OCI-LY3 (cell line): Measurements from ENCODE around the gene HDAC7.

Experiments
- H2AFZ ChIP-seq: fragments of 200-600, 300-600 bp; shearing (Covaris generic); 2 replicates; pipeline ENCODE4 v1.6.0; 2014; ENCODE audit warnings: antibody characterized with exemption, low read depth, low read length
- H3K27ac ChIP-seq: fragments of 200-600, 300-600 bp; sonication (generic); 2 replicates; pipeline ENCODE4 v1.5.1; 2014; ENCODE audit warnings: mild to moderate bottlenecking, low read length, moderate library complexity, mixed read lengths
- H3K27me3 ChIP-seq: fragments of 200-600, 300-600 bp; sonication (generic); 2 replicates; pipeline ENCODE4 v1.6.1; 2014; ENCODE audit warnings: low read depth, low read length, mixed read lengths
- H3K36me3 ChIP-seq: fragments of 200-600, 300-600 bp; sonication (generic); replicated peaks from 2 replicates; pipeline ENCODE3; 2014; ENCODE audit warnings: low read depth, low read length, mixed read lengths
- H3K4me1 ChIP-seq: fragments of 300-600, 200-600 bp; sonication (generic); 2 replicates; pipeline ENCODE4 v1.6.1; 2014; ENCODE audit warnings: low read length, mixed read lengths
- H3K4me2 ChIP-seq: fragments of 200-600, 300-600 bp; sonication (generic); 2 replicates; pipeline ENCODE4 v1.6.1; 2014; ENCODE audit warnings: low read length, mixed read lengths
- H3K4me3 ChIP-seq: fragments of 300-600, 200-600 bp; sonication (generic); 2 replicates; pipeline ENCODE4 v1.5.1; 2014; ENCODE audit warnings: antibody characterized with exemption, mild to moderate bottlenecking, low read length, moderate library complexity
- H3K79me2 ChIP-seq: fragments of 300-600, 200-600 bp; shearing (Covaris generic); 2 replicates; pipeline ENCODE4 v1.6.1; 2014; ENCODE audit warnings: mild to moderate bottlenecking, low read length, mixed read lengths
- H3K9ac ChIP-seq: fragments of 300-600, 200-600 bp; shearing (Covaris generic); 2 replicates; pipeline ENCODE4 v1.6.0; 2014; ENCODE audit warnings: mild to moderate bottlenecking, low read length, moderate library complexity
- H3K9me3 ChIP-seq: fragments of 200-600, 300-600 bp; shearing (Covaris generic); 2 replicates; pipeline ENCODE4 v1.6.1; 2014; ENCODE audit warnings: low read length, mixed read lengths; ENCODE audit not compliant: insufficient read depth
- H4K20me1 ChIP-seq: fragments of 200-600, 300-600 bp; sonication (generic); 2 replicates; pipeline ENCODE4 v1.6.1; 2016; ENCODE audit warnings: low read length, mixed read lengths; ENCODE audit not compliant: insufficient read depth
- CTCF ChIP-seq: fragments of 200-600, 300-600 bp; sonication (generic); IDR thresholded peaks from 2 replicates; pipeline ENCODE4 v1.5.1; 2014; ENCODE audit warnings: antibody characterized with exemption, low read length, low read depth
- EZH2phosphoT487 ChIP-seq: fragments of 200-600 bp; shearing (Covaris generic); IDR thresholded peaks from 2 replicates; pipeline ENCODE4 v1.6.1; 2018; ENCODE audit warnings: antibody characterized with exemption, mixed run types, low read depth

Gene HDAC7

GRCh38 chr12:47819896-47820630 lies at the start of gene HDAC7:
HDAC7 (minus strand) TSS chr12:47819903; CDS start chr12:47819785, 118 bp downstream.
- Histone ChIP-seq H3K27ac (peak within 1 kb of the TSS; percentile 69), H2AFZ (no peak within 1 kb of the TSS)
- no peak for TF ChIP-seq CTCF
- TF ChIP-seq EZH2phosphoT487: no peak

GRCh38 chr12:47868552-47869031 lies 48.9 kb upstream of the HDAC7 start:
- Histone ChIP-seq H3K4me3 (peak overlapping the region; percentile 16; the same call in 1 of the 2 replicates), H3K9ac (no peak overlapping the region), H4K20me1 (no peaks in the 10 kb centered on the region), H2AFZ (0 out of 2 replicates have a peak overlapping the region, but pooled peaks have one; percentile 0), H3K79me2 (no peaks in the 10 kb centered on the region), H3K9me3 (no peaks in the 10 kb centered on the region), H3K36me3 (no peaks in the 10 kb centered on the region), H3K4me1 (peaks cover 23% of the 10 kb centered on the region), H3K4me2 (peak overlapping the region; percentile 52), H3K27me3 (peaks cover 12% of the 10 kb centered on the region; the same call in 1 of the 2 replicates), H3K27ac (no peak overlapping the region)
- TF ChIP-seq EZH2phosphoT487 (no peak), CTCF (no peak)

More at GRCh38 chr12:47819896-47820630, at the start of gene HDAC7:
- Histone ChIP-seq H3K4me1 (peaks cover 59% of the 10 kb centered on the region), H3K27me3 (no peaks in the 10 kb centered on the region), H3K4me3 (peak within 1 kb of the TSS; percentile 79), H3K79me2 (peaks cover 56% of the 10 kb centered on the region), H3K36me3 (peaks cover 3% of the 10 kb centered on the region), H3K9ac (peak within 1 kb of the TSS; percentile 88), H3K4me2 (peak within 1 kb of the TSS; percentile 96), H4K20me1 (no peaks in the 10 kb centered on the region), H3K9me3 (no peaks in the 10 kb centered on the region)

DNA sequence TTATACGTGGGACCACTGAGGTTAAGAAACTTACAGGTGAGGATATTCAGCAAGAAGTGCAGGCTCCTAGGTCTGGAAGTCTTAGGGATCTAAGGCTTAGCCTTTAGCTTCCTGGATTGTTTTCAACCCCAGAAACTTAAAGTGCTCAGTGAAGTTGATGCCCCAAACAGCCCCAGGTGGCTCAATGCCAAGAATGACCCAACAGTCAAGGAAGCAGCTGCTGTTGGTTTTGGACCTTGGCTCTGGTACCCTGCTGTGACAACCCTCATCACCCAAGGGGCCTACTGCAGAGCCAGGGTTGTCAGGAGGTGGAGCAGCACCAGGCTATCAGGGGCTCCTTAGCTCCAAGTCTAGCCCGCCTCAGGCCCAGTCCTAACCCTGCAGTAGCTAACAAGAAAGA lies 48.3 kb upstream of the HDAC7 start:
- Histone ChIP-seq H3K36me3 (no peaks in the 10 kb centered on the region), H3K27me3 (peaks cover 12% of the 10 kb centered on the region; the same call in 1 of the 2 replicates), H3K9me3 (no peaks in the 10 kb centered on the region), H3K27ac (no peak overlapping the region), H3K4me3 (0 out of 2 replicates have a peak overlapping the region, but pooled peaks have one; percentile 12), H3K4me1 (peaks cover 23% of the 10 kb centered on the region), H2AFZ (0 out of 2 replicates have a peak overlapping the region, but pooled peaks have one; percentile 0), H3K9ac (no peak overlapping the region), H4K20me1 (no peaks in the 10 kb centered on the region), H3K4me2 (peak overlapping the region; percentile 52), H3K79me2 (no peaks in the 10 kb centered on the region)
- no peak for TF ChIP-seq EZH2phosphoT487
- no peak for TF ChIP-seq CTCF

DNA sequence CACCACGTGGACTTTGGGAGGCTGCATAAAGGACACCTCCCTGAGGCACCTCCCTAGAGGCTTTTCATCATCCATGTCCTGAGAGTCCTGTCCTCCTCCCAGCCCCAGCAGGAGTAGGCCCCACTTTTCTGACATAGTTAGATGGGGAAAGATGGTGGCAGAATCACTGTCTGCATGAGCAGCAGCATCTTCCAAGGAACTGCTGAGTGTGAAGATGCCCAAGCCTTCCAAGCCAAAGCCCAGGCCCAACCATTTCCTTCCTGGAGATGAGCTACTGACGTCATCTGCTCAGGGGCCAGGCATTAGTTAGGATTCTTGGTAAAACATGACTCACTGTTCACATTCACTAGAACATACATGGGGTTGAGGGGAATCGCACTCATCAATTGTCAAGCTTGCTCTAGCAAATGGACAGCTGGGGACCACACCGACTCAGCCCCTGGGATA lies 47.8 kb upstream of the HDAC7 start:
- Histone ChIP-seq H4K20me1 (no peaks in the 10 kb centered on the region), H3K9me3 (no peaks in the 10 kb centered on the region), H3K79me2 (no peaks in the 10 kb centered on the region), H3K27ac (no peak overlapping the region), H3K9ac (no peak overlapping the region), H3K36me3 (no peaks in the 10 kb centered on the region), H3K27me3 (peaks cover 10% of the 10 kb centered on the region; the same call in 1 of the 2 replicates), H3K4me1 (peaks cover 23% of the 10 kb centered on the region), H3K4me2 (no peak overlapping the region), H3K4me3 (no peak overlapping the region), H2AFZ (no peak overlapping the region)
- TF ChIP-seq EZH2phosphoT487 (no peak), CTCF (no peak)
